ENCODE results near the gene TRIM27. TPM values are rescaled to one million over a fixed set of nuclear protein-coding genes. Genes with fewer than 3 reads are reported as not detected.

TRIM27 gene
- total RNA-seq, 1 donor from 2014 or later = 15.7 TPM

GRCh38 chr6:28906669-28907068 lies 17.1 kb downstream of the TRIM27 start:
- intact Hi-C loops (cut with DNase I) = no loop called here
- DNase-seq (no peak), ATAC-seq (ENCODE audit: poor library complexity) (no peak)

GRCh38 chr6:28903686-28904085 lies 20.1 kb downstream of the TRIM27 start:
- no peak for DNase-seq
- ATAC-seq (ENCODE audit: poor library complexity) = no peak
- intact Hi-C loops (cut with DNase I) = no loop called here

GRCh38 chr6:28901831-28902230 lies 22.0 kb downstream of the TRIM27 start:
- no peak for DNase-seq
- no peak for ATAC-seq (ENCODE audit: poor library complexity)
- intact Hi-C loops (cut with DNase I) = no loop called here

GRCh38 chr6:28900577-28901256 lies 23.1 kb downstream of the TRIM27 start:
- no peak for DNase-seq
- intact Hi-C loops (cut with DNase I) = no loop called here
- no peak for ATAC-seq (ENCODE audit: poor library complexity)

GRCh38 chr6:28898710-28898965 lies 25.1 kb downstream of the TRIM27 start:
- intact Hi-C loops (cut with DNase I) = loop anchor here (5.0 kb wide), 1 partner anchor 44 kb away; no protein-coding TSS in a partner anchor
- ATAC-seq (ENCODE audit: poor library complexity) (no peak), DNase-seq (no peak)

- ATAC-seq (ENCODE audit: poor library complexity) (no peak), DNase-seq (no peak)
- intact Hi-C loops (cut with DNase I) = loop anchor here (2.0 to 5.0 kb wide), 2 partner anchors 45 to 85 kb away; no protein-coding TSS in a partner anchor
These were observed 26.4 kb downstream of the TRIM27 start for GRCh38 chr6:28897369-28897745.

- intact Hi-C loops (cut with DNase I) = loop anchor here (2.0 to 5.0 kb wide), 2 partner anchors 46 to 86 kb away; no protein-coding TSS in a partner anchor
- DNase-seq (peak; percentile 68), ATAC-seq (ENCODE audit: poor library complexity) (peak; percentile 59)
These were observed 27.0 kb downstream of the TRIM27 start for GRCh38 chr6:28896505-28897368.

GRCh38 chr6:28895131-28895812 lies 28.5 kb downstream of the TRIM27 start:
- peak; percentile 93 for DNase-seq
- intact Hi-C loops (cut with DNase I) = loop anchor here (5.0 kb wide), 1 partner anchor 47 kb away; no protein-coding TSS in a partner anchor
- peak; percentile 92 for ATAC-seq (ENCODE audit: poor library complexity)

- DNase-seq = no peak
- intact Hi-C loops (cut with DNase I) = no loop called here
- ATAC-seq (ENCODE audit: poor library complexity) = no peak
These were observed 30.5 kb downstream of the TRIM27 start for GRCh38 chr6:28893172-28893799.

GRCh38 chr6:28892525-28892924 lies 31.3 kb downstream of the TRIM27 start:
- ATAC-seq (ENCODE audit: poor library complexity) (no peak), DNase-seq (no peak)
- intact Hi-C loops (cut with DNase I) = no loop called here

- ATAC-seq (ENCODE audit: poor library complexity) = no peak
- intact Hi-C loops (cut with DNase I) = no loop called here
- no peak for DNase-seq
These were observed 35.8 kb downstream of the TRIM27 start for GRCh38 chr6:28887796-28888496.

GRCh38 chr6:28886079-28886439 lies 37.7 kb downstream of the TRIM27 start:
- intact Hi-C loops (cut with DNase I) = no loop called here
- no peak for ATAC-seq (ENCODE audit: poor library complexity)
- DNase-seq = no peak

GRCh38 chr6:28884423-28885131 lies 39.2 kb downstream of the TRIM27 start:
- ATAC-seq (ENCODE audit: poor library complexity) = no peak
- intact Hi-C loops (cut with DNase I) = no loop called here
- no peak for DNase-seq

GRCh38 chr6:28880894-28881780 lies 42.6 kb downstream of the TRIM27 start:
- intact Hi-C loops (cut with DNase I) = no loop called here
- ATAC-seq (ENCODE audit: poor library complexity) (peak; percentile 83), DNase-seq (peak; percentile 73)

GRCh38 chr6:28880519-28880893 lies 43.3 kb downstream of the TRIM27 start:
- ATAC-seq (ENCODE audit: poor library complexity) (peak; percentile 18), DNase-seq (no peak)
- intact Hi-C loops (cut with DNase I) = no loop called here

- DNase-seq (no peak), ATAC-seq (ENCODE audit: poor library complexity) (no peak)
- intact Hi-C loops (cut with DNase I) = no loop called here
These were observed 47.1 kb downstream of the TRIM27 start for GRCh38 chr6:28876710-28877109.

- intact Hi-C loops (cut with DNase I) = no loop called here
- ATAC-seq (ENCODE audit: poor library complexity) = no peak
These were observed 48.5 kb downstream of the TRIM27 start for GRCh38 chr6:28875191-28875747.

More at GRCh38 chr6:28875191-28875747, 48.5 kb downstream of the TRIM27 start:
- no peak for DNase-seq
